Dermis blood vessel endothelial cell (primary cell): ENCODE results near the gene CCR4. TPM values are rescaled to one million over a fixed set of nuclear protein-coding genes. Genes with fewer than 3 reads are reported as not detected.
"Not testable (repeated sequence)": the region's sequence is repeated elsewhere in the genome, so short reads cannot be mapped to it uniquely, and the experiment has no call there.

Experiments
- DNase-seq: peaks from one replicate; pipeline ENCODE4 v3.0.0; 2010
- total RNA-seq: library from RNA; depleted of rRNA; stranded (reverse); fragments of >200 nt; gene quantifications from 2 replicates; pipeline ENCODE4 v1.2.3, GENCODE V29; 2014

The CCR4 gene
- total RNA-seq, 1 donor from 2014 or later, result under 0.01 TPM

DNA sequence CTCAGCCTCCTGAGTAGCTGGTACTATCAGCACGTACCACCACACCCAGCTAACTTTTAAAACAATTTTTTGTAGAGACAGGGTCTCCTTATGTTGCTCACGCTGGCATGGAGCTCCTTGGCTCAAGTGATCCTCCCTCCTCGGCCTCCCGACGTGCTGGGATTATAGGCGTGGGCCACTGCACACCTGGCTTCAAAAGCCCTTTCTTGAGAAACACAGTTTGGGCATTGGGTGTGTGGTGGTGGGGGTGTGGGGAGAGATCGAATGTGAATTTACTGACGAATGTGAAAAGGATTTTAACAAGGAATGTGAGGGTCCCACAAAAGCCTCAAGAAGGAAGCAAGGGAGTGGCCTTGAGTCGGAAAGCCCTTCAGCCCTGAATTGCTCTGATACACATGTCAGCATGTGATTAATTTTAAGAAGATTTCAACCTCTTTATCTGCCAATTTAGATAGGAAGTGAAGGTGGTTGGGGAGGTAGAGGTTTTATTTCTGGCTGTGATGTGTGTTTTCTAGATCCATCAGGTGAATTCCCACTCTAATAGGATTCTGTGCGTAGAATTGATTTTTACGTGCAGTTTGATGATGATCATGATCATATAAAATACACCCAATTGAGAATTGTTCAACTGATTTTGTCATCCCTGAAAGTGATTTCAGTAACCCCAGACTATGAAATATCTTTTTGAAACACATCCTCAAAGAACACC, 1.1 kb downstream of the CCR4 start:
- no peak for DNase-seq

DNA sequence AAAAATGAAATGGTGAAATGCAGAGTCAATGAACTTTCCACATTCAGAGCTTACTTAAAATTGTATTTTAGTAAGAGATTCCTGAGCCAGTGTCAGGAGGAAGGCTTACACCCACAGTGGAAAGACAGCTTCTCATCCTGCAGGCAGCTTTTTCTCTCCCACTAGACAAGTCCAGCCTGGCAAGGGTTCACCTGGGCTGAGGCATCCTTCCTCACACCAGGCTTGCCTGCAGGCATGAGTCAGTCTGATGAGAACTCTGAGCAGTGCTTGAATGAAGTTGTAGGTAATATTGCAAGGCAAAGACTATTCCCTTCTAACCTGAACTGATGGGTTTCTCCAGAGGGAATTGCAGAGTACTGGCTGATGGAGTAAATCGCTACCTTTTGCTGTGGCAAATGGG, 3.1 kb downstream of the CCR4 start:
- DNase-seq, result no peak

DNA sequence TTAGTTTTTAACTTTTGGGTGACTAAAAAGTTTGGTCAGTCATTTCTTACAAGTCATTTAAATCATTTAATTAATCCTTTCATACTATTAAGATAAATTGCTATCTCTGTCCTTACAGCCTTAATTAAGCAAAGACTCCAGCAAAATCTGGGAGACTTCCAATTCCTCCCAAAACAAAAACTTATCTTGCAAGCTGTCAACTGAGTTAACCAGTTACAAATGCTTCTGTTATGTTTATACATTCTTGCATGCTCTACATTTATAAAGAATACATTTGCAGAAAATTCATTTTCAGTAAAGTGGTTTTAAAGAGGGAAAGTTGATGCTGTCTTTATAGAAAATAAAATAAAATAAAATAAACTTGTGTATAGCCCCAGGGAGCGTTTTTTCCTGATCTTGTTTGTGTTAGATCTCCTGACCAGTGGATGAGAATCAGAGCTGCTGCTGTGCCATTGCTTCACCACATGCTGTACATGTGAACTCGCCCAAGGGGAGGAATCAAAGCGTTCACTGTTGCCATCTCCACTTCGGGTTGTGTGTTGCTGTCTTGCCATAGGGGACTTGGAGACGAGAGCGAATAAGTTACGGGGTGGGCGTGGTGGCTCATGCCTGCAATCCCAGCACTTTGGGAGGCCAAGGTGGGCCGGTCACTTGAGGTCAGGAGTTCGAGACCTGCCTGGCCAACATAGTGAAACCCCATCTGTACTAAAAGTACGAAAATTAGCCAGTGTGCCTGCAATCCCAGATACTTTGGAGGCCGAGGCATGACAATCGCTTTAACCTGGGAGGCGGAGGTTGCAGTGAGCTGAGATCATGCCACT, 5.5 kb downstream of the CCR4 start:
- no peak for DNase-seq

DNA sequence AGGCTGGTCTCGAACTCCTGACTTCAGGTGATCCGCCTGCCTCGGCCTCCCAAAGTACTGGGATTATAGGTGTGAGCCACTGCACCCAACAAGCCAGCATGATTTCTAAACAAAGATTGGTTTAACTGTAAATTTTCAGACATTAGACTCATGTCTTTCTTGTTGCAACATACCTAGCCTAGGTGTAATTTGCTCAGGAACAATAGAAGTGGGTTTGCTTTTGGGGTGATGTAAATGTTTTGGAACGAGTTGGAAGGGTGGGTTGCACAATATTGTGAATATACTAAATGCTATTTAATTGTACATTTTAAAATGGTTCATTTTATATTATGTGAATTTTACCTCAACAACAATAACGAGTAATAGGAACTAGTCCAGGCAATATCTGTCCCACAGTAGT, 7.1 kb downstream of the CCR4 start:
- no peak for DNase-seq

DNA sequence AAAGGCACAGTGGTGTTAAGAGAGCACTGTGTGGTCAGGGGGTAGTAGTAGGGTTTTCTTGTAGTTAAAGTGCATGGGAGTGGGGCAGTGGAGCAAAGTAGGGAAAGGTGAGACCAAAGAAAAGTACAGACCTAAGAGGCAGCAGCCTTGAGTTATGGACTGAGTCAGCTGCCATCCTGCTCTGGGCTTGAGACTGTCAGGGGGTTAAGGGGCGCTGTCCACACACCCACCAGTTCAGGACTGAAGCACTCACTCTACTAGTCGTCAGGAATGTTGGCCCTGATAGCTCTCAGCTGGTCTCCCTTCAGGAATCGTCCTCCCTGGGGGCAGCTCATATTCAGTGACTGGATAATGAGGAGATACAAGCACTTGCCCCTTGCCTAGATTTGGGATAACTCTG, 7.9 kb downstream of the CCR4 start:
- DNase-seq, result no peak

DNA sequence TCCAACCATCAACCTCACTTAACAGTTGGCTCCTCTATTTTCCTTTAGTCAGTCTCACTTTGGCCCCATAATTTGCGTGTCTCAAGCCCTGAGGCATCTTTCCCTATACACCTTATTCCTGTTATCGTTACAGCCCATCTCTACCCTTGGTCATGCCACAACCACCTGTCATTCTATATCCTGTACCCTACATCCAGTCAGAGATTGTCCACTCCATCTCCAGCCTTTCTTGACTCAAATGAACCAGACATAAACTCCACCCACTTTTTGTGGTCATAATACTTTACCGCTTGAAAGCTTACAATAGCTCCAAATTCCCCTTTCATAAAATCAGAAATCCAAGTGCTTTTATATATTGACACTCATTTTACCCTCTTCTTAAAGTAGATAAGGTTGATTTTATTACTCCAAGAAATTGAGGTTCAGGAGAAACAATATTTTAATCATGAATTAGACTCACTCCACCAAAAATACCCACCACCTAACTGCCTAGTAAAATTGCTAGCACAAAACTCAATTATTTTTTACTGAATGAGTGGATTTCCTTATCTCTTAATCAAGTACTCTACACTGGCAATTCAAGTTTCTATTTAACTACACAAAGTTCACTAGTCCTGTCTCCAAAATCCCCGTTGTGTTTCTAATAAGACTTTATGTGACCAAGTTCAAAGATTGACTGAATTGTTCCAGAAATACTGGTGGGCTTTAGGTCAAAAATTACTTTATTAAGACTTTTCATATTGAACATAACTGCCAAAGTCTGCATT, 9.1 kb downstream of the CCR4 start:
- DNase-seq, result no peak

DNA sequence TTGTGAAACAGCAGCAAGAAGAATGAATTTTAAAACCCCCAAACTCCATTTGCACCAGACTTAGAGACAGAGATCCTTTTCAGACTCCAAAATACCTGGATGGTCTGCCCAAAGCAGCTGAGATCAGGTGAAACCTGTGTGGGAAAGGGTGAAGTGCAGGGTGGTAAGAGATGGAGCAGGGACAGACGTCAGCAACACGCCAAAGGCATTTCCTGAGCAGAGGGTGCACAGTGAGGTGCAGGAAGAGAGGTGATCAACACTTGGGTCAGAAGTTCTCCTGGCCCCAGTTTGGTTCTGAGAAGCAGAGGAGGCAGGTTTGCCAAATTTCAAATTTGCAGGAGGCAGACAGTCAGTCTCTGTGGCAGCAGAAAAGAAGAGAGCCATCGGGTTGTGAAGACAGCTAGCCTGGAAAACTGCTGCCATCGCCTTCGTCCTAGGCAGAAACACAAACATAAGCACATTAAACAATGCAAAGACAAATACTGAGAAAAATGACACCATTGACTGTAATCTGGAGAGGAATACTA, 9.8 kb downstream of the CCR4 start:
- DNase-seq, result no peak

DNA sequence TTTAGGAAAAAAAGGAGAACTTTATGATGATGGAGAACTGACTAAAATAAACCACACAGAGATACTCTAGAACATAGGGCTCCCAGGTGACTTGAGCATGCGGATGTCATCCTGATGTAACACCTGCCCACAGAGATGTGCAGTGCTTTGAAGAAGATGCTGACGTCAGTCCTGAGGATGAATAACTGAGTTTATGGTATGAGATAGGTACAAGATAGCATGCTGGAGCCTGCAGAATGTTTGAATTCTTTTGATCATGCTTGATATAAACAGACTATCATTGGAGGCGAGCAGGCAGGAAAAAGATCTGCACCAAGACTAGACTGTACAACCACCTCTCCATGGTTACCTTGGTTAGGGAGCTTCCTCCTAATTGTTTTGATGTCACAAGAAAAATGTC, 12.4 kb downstream of the CCR4 start:
- DNase-seq, result no peak

DNA sequence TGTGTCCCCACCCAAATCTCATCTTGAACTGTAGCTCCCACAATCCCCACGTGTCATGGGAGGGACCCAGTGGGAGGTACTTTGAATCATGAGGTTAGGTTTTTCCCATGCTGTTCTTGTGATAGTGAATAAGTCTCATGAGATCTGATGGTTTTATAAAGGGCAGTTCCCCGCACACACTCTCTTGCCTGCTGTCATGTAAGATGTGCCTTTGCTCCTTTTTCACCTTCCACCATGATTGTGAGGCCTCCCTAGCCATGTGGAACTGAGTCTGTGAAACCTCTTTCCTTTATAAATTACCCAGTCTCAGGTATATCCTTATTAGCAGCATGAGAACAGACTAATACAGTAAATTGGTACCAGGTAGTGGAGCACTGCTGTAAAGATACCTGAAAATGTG, 13.3 kb downstream of the CCR4 start:
- DNase-seq, result not testable (repeated sequence)

DNA sequence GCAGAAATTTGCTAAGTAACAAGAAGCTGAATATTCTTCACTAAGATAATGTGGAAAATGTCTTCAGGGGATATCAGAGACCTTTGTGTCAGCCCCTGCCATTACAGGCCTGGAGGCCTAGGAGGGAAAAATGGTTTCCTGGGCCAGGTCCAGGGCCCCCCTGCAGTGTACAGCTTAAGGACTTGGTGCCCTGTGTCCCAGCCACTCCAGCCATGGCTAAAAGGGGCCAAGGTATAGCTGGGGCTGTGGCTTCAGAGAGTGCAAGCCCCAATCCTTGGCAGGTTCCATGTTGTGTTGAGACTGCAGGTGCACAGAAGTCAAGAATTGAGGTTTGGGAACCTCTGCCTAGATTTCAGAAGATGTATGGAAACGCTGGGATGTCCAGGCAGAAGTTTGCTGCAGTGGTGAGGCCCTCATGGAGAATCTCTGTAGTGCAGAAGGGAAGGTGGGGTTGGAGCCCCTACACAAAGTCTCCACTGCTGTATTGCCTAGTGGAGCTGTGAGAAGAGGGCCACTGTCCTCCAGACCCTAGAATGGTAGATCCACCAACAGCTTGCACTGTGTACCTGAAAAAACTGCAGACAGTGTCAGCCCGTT, 14.3 kb downstream of the CCR4 start:
- DNase-seq, result not testable (repeated sequence)

DNA sequence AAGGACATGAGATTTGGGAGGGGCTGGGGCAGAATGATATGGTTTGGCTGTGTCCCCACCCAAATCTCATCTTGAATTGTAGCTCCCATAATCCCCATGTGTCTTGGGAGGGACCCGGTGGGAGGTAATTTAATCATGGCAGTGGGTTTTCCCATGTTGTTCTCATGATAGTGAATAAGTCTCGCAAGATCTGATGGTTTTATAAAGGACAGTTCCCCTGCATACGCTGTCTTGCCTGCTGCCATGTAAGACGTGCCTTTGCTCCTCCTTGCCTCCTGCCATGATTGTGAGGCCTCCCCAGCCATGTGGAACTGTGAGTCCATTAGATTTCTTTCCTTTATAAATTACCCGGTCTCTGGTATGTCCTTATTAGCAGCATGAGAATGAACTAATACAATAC, 15.2 kb downstream of the CCR4 start:
- not testable (repeated sequence) for DNase-seq

DNA sequence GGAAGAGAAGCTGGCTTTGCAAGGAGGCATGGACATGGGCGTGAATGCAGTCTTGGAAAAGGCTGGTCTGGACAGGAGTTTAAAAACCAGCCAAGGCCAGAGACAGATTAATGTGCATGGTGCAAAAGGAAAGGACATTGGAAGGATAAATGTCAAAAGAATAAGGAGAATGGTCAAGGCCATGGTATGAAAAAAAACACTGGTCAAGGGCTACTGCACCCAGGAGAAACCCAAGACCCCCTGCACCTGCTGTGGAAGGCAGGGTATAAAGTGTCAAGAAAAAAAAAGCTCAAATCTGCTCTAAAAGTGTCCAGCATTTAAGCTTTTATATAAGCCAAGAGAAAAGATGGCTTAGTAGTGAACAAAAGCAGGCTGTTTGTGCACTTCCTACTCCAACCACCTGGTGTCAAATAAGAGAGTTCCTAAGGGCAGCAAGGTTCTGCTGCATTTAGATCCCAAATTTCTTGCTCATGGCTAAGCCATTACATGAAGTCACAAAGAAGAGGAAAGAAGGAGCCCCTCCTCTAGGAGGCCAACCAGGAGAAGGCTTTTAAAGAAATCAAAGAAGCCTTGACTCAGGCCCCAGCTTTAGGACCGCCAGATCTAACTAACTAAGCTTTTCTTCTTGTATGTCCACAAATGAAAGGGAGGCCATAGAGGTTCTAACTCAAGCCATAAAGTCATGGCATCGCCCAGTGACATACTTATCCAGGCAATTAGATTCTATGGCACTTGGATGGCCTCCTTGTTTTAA, 16.9 kb downstream of the CCR4 start:
- no peak for DNase-seq

DNA sequence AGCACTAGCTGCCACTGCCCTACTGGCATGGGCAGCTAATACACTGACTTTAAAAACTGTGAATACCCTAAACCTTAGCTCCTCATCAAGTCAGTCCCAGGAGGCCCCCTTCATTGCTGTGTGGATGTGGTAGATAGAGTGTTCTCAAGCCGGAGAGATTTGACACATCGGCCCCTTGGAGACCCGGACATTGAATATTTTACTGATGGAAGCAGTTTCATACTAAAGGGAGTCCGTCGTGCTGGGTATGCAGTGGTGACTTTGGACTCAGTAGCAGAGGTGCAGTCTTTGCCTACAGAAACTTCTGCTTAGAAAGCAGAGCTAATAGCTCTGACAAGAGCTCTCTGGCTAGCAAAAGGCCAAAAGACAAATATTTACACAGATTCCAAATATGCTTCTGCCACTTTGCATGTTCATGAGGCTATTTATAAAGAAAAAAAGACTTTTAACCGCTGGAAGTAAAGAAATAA, 17.5 kb downstream of the CCR4 start:
- no peak for DNase-seq

DNA sequence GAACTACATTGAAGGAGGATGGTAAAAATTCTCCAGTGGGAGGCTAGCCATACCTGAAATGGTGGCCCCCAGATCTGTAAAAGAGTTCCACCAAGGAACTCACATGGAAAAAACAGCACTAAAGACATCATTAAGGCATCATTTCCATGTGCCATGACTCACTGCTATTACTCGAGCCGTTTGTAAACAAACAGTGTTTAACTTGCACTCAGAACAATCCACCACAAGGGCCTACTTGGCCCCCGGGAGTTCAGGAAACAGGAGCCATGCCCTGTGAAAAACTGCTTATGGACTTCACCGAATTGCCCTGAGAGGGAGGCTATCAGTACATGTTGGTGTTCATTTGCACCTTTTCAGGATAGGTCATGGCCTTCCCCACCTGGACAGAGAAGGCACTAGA, 18.2 kb downstream of the CCR4 start:
- DNase-seq, result peak; percentile 58

DNA sequence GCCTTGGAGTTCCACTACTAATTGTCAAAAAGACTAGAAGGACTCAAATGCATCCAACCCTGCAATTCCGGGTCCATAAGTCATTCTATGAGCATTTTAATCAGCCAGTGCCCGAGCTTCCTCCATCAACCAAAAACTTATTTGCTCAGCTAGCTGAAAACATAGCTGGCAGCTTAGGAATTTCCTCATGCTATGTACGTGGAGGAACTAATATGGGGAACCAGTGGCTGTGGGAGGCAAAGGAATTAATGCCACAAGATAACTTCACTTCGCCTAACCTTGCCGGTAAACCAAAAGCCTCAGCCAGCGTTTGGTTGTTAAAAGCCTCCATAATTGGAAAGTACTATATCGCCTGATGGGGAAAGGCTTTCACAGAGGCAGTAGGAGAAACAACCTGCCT, 19.8 kb downstream of the CCR4 start:
- not testable (repeated sequence) for DNase-seq

DNA sequence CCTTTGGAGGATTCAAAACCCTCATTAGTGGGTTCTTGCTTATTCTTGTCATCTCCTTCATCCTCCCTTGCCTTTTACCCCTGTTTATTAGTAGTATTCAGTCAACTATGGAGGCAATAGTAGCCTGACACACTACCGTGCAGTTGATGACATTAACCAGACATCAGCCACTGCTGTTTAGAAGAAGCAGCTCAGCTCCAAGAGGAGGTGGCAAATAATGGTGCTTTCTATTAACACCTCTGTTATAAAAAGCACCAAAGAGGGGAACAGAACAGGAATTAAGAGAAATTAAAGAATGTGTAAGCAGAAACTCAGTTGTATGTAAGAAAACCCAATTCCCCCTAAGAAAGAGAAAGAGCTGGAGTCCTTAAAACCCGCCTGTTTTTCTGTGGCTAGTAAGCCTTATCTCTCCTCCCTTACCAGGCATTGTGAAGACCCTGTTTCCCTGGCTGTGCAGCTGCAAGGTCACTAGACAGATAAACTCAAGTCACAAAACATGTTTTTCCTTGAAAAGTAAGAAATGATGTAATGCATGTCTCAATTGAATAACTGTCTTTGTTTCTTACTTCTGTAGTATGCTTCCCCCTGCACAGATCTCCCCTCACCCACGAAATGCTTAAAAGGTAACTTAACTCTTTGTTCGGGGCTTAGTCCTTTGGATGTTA, 21.2 kb downstream of the CCR4 start:
- peak; percentile 17 for DNase-seq

DNA sequence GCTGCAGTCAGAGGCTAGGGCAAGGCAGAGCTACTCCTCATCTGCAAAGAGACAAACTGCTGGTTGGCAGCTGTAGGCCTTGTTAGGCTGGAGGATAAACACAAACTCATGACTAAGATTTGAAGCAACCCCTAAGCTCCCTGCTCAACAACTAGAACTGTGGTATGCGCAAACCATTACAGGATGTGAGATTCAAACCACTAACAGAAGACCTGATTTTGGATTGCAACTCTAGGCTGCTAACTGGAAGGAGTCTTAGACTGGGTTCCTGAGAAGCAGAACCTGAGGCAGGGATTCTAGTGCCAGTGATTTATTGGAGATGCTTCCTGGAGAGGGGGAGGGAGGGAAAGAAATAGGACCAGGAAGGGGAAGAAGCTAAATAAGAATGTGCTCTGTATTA, 22.5 kb downstream of the CCR4 start:
- no peak for DNase-seq

DNA sequence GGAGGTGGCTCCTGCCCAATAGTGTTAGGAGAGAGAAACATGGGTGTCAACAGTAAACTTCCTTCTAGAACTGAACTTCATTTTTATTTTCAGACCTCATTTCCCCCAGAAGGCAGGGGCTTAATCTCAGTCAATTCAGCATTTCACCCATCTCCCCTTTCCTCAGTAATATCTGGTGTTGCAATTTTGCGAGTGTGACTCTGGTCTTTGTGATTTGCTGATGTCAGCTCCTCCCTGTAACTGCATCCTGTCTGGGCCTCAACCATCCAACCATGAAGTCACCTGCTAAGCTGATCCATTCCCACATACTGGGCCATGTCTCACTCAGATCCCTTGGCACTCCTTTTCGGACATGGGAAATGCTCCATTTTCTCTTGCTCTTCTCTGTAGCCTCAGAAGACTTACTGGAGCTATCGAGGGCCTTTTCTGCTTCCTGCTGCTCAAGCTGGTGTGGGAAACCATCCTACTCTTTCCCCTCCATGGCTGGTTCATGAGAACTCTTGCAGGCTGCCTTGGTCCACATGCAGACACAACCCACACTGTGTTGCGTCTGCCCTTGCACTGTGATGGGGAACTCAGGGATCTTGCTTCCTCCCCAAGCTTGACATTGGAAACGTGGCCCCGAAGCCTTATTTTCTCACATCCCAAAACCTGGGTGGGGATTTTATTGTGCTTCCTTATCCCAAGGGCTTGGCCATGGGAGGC, 24.6 kb downstream of the CCR4 start:
- no peak for DNase-seq

DNA sequence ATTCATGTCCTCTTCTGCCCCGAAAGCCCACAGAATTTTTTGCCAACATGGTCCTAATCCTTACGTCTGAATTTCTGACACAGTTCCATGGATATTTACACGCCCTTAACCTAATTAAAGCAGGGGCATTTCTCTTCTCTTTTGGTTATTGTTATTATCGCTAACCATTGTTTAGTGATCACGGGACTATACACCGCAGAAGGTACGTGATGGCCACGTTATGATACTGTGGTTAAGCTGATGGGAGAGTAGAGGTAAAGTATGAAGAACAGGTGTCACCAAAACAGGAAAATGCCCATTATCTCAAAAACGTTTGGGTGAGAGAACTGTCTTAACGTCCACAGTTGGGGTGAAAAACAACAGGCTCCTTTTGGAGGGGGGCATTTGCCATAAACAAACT, 26.4 kb downstream of the CCR4 start:
- no peak for DNase-seq

DNA sequence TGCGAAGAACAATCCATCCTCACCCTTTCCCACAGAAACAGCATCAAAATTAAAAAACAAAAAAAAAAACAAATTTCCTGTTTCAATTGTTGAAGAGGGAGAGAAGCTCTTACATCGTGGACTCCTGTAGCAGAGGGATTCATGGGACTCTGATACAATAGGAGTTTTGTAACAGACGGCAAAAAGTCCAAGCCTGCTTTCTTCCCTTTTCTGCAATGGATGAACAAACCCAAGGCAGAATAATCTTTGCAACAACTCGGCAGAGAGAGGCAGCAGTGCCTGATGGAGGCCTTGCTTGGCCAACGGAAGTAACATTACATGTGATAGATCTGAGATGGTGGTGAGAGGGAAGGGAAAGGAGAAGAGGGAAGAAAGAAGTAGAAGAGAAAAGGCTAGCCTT, 26.9 kb downstream of the CCR4 start:
- DNase-seq, result no peak

DNA sequence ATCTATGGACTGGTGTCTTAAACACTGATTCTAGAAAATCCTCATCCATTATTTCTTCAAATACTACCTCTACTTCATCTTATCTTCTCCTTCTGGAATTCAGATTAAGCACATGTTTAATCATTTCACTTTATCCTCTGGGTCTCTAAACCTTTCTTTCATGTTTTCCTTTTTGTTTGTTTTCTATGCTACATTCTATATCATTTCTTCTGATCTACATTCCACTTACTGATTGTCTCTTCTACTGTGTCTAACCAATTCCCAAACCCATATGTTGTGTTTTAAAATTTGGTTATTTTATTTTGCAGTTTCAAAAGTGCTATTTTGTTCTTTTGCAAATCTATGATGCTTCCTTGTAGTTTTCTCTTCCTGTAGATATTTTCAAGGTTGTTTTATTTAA, 31.7 kb downstream of the CCR4 start:
- no peak for DNase-seq
